HCT116 (cell line): ENCODE data around the gene SRCIN1.

Experiments
- CEBPB ChIP-seq: IDR thresholded peaks from 2 replicates; pipeline ENCODE4 v1.6.1; 2012; ENCODE audit warnings: low read depth
- EGR1 ChIP-seq: IDR thresholded peaks from 2 replicates; pipeline ENCODE4 v1.6.1; 2012; ENCODE audit warnings: low read depth
- SP1 ChIP-seq: IDR thresholded peaks from 2 replicates; pipeline ENCODE4 v1.6.1; 2012; ENCODE audit warnings: low read depth
- TF ChIP-seq, protein P1 (sequence below), 3 experiments: fragments of 200-600 bp in 1 of 3; sonication (generic) in 1 of 3; IDR thresholded peaks in 2 of 3; conservative IDR thresholded peaks in 1 of 3; 2 replicates each; pipeline ENCODE4 v1.5.1; 2012 to 2017; ENCODE audit warnings: low read depth in 2 of 3, low read length in 2 of 3, antibody characterized with exemption in 1 of 3, borderline replicate concordance in 1 of 3, control low read depth in 1 of 3, mild to moderate bottlenecking in 1 of 3, mixed read lengths in 1 of 3, mixed run types in 1 of 3, moderate library complexity in 1 of 3; ENCODE audit not compliant: insufficient read depth in 1 of 3

DNA sequence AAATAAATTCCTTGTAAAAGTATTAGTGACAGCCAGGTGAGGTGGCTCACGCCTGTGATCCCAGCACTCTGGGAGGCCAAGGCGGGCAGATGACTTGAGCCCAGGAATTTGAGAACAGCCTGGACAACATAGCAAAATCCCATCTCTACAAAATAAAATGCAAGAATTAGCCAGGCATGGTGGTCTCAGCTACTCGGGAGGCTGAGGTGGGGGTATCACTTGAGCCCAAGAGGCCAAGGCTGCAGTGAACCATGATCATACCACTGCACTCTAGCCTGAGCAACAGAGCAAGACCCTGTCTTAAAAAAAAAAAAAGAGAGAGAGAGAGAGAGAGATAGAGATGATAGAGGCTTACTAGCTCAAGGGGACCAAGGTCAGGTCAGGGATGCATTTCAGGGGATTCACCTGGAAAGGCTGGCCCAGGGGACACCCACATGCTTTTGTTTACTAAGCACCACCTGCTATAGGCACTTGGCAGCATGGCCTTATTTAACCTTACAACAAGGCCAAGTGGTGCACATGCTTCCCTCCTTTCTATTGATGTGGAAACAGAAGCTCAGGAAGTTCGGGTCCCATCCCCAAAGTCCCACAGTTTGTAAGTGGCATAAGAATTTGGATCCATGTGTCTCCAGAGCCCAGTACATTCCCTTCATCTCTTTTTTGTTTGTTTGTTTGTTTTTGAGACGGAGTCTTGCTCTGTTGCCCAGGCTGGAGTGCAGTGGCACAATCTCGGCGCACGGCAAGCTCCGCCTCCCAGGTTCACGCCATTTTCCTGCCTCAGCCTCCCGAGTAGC is 12.4 kb upstream of the SRCIN1 start:
- TF ChIP-seq CEBPB (no peak), EGR1 (no peak), SP1 (no peak)
- TF ChIP-seq, protein P1, sequence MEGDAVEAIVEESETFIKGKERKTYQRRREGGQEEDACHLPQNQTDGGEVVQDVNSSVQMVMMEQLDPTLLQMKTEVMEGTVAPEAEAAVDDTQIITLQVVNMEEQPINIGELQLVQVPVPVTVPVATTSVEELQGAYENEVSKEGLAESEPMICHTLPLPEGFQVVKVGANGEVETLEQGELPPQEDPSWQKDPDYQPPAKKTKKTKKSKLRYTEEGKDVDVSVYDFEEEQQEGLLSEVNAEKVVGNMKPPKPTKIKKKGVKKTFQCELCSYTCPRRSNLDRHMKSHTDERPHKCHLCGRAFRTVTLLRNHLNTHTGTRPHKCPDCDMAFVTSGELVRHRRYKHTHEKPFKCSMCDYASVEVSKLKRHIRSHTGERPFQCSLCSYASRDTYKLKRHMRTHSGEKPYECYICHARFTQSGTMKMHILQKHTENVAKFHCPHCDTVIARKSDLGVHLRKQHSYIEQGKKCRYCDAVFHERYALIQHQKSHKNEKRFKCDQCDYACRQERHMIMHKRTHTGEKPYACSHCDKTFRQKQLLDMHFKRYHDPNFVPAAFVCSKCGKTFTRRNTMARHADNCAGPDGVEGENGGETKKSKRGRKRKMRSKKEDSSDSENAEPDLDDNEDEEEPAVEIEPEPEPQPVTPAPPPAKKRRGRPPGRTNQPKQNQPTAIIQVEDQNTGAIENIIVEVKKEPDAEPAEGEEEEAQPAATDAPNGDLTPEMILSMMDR (IDR thresholded peaks at IDR 0.05 in 2 of 3, conservative IDR thresholded peaks at IDR 0.05 in 1 of 3; ENCODE audit: borderline replicate concordance in 1 of 3, insufficient read depth in 1 of 3, low read depth in 2 of 3, low read length in 2 of 3), result no peak
